ENCODE measurements around the gene PARD3B. TPM values are rescaled to one million over a fixed set of nuclear protein-coding genes. Genes with fewer than 3 reads are reported as not detected.

PARD3B gene
- total and polyA plus RNA-seq, 2 of the 4 experiments (the other 2 are of a cell fraction): 3.3 to 15.6 TPM

DNA sequence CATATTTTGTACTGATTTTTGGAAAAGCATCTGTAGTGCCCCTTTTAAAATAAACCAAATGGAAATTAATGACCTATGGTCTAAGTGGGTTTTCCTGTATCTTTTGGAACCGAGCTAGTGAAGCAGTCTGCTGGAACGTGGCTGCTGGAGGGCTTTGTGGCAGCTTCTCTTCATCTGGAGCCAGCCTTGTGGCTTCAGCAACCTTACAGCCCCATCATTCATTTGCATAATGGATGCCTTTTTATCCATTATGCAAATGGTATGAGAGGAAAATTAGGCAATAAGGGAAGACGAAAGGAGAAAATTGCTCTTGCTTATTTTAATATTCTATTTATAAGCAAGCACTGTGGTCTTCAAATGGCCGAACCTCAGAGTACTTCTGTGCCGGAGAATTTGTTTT lies 421.0 kb downstream of the PARD3B start:
- Histone ChIP-seq H3K9me3 (ENCODE audit: control insufficient read depth, insufficient read depth, low read length) (no peaks in the 10 kb centered on the region), H3K18ac (ENCODE audit: low read depth, low read length) (no peak overlapping the region), H2AK9ac (replicated peaks; ENCODE audit: low read depth, low read length, poor library complexity) (no peak overlapping the region), H3K9me1 (ENCODE audit: insufficient read depth, low read length) (peaks cover 3% of the 10 kb centered on the region; the same call in 1 of the 2 replicates), H3K4me1 (ENCODE audit: control insufficient read depth, insufficient read depth, low read length) (peaks cover 2% of the 10 kb centered on the region; the same call in 1 of the 2 replicates), H3K14ac (replicated peaks; ENCODE audit: low read depth, low read length) (no peak overlapping the region), H3K36me3 (ENCODE audit: control insufficient read depth, insufficient read depth, low read length) (peaks cover 2% of the 10 kb centered on the region; the same call in 1 of the 2 replicates), H2BK20ac (ENCODE audit: low read depth, low read length) (no peak overlapping the region), H4K8ac (ENCODE audit: low read depth in 2 of 2, low read length in 2 of 2) (no peak overlapping the region), H4K20me1 (ENCODE audit: insufficient read depth, low read length) (no peaks in the 10 kb centered on the region), H3K27me3 (ENCODE audit: control insufficient read depth, insufficient read depth, low read length) (no peaks in the 10 kb centered on the region), H2BK5ac (ENCODE audit: low read depth, low read length, poor library complexity, severe bottlenecking) (no peak overlapping the region), H4K5ac (ENCODE audit: low read depth, low read length) (no peak overlapping the region), H3K4me2 (ENCODE audit: low read depth, low read length) (no peak overlapping the region), H2BK120ac (ENCODE audit: low read depth, low read length) (no peak overlapping the region), H3K4me3 (ENCODE audit: insufficient read depth, low read depth, low read length) (no peak overlapping the region), H4K91ac (ENCODE audit: insufficient read depth, low read depth, low read length) (no peak overlapping the region), H3K4ac (ENCODE audit: low read depth, low read length) (no peak overlapping the region), H2AK5ac (ENCODE audit: low read depth, low read length) (no peak overlapping the region), H3K27ac (ENCODE audit: insufficient read depth, low read length) (no peak overlapping the region), H3K56ac (ENCODE audit: extremely low read depth, insufficient read depth, low read length) (no peak overlapping the region), H3K79me1 (ENCODE audit: low read depth in 1 of 2, low read length in 2 of 2) (peaks cover 0 to 9% of the 10 kb centered on the region in 2 experiments; a peak in 1 of 4 replicates), H3K23ac (ENCODE audit: low read depth, low read length) (no peak overlapping the region), H3K9ac (ENCODE audit: low read depth, low read length) (no peak overlapping the region), H2AFZ (replicated peaks; ENCODE audit: low read length, poor library complexity) (no peak overlapping the region), H2BK15ac (ENCODE audit: low read depth, low read length) (no peak overlapping the region)
- WGBS, 2 experiments (ENCODE audit: extremely low coverage in 2 of 2, insufficient read length in 1 of 2): no CpG with 5 or more reads among the region's 5 CpGs
- no peak for ATAC-seq (ENCODE audit: low read depth)
- dilution Hi-C loops (cut with HindIII; ENCODE audit: low sequenced_read_pairs, unreplicated experiment): no loop called here
- in situ Hi-C loops (cut with MboI; ENCODE audit: low sequenced_read_pairs): no loop called here
- DNase-seq: no peak
- no TSS peak for BruUV-seq (replicated peaks)
- no peak for TF ChIP-seq POLR2A (IDR thresholded peaks at IDR 0.05; ENCODE audit: low read depth, low read length)
- no peak for TF ChIP-seq RCOR1 (IDR thresholded peaks at IDR 0.05; ENCODE audit: insufficient replicate concordance, low read length)
- no peak for TF ChIP-seq CEBPB (IDR thresholded peaks at IDR 0.05; ENCODE audit: low read depth, low read length)
- no peak for TF ChIP-seq FOS (IDR thresholded peaks at IDR 0.05; ENCODE audit: low read depth, low read length)
- no peak for TF ChIP-seq BHLHE40 (IDR thresholded peaks at IDR 0.05; ENCODE audit: low read depth, low read length)
- TF ChIP-seq MAZ (IDR thresholded peaks at IDR 0.05; ENCODE audit: borderline replicate concordance, low read depth, low read length): no peak
- TF ChIP-seq CTCF (conservative IDR thresholded peaks at IDR 0.05; ENCODE audit: low read depth, low read length): no peak
- TF ChIP-seq ELK1 (IDR thresholded peaks at IDR 0.05; ENCODE audit: borderline replicate concordance, low read depth, low read length): no peak
- no peak for TF ChIP-seq RFX5 (IDR thresholded peaks at IDR 0.05; ENCODE audit: low read depth, low read length)
- no peak for TF ChIP-seq RAD21 (IDR thresholded peaks at IDR 0.05; ENCODE audit: low read length)
- TF ChIP-seq CHD1 (IDR thresholded peaks at IDR 0.05; ENCODE audit: low read depth, low read length): no peak
- TF ChIP-seq USF2 (IDR thresholded peaks at IDR 0.05; ENCODE audit: low read depth, low read length): no peak
- TF ChIP-seq NFE2L2 (IDR thresholded peaks at IDR 0.05; ENCODE audit: low read depth, low read length): no peak
- TF ChIP-seq MXI1 (IDR thresholded peaks at IDR 0.05; ENCODE audit: borderline replicate concordance, low read depth, low read length): no peak
- no peak for TF ChIP-seq MAFK (IDR thresholded peaks at IDR 0.05; ENCODE audit: low read depth, low read length)
- no peak for TF ChIP-seq SMC3 (IDR thresholded peaks at IDR 0.05; ENCODE audit: low read depth, low read length)
- intact Hi-C loops (cut with micrococcal nuclease): no loop called here
- ChIA-PET CTCF (interaction anchor here (0.6 kb wide), 2 partner anchors 147 to 408 kb away, joined by 3 read pairs; no protein-coding TSS in a partner anchor), POLR2A (ENCODE audit: unreplicated experiment) (no interaction called here)
